Activated CD4-positive, alpha-beta T cell treated with anti-CD3 and anti-CD28 coated beads, Interleukin-2, Interleukin-4, amounts not matched to agents 100 ng/mL and 50 ng/mL, durations not matched to agents 16 hours and 8 hours (primary cell): ENCODE measurements around the gene FREM2.

Experiments used
- DNase-seq: peaks from one replicate; pipeline ENCODE4 v3.0.0-alpha.2; 2020; ENCODE audit warnings: low spot score

Gene FREM2

DNA sequence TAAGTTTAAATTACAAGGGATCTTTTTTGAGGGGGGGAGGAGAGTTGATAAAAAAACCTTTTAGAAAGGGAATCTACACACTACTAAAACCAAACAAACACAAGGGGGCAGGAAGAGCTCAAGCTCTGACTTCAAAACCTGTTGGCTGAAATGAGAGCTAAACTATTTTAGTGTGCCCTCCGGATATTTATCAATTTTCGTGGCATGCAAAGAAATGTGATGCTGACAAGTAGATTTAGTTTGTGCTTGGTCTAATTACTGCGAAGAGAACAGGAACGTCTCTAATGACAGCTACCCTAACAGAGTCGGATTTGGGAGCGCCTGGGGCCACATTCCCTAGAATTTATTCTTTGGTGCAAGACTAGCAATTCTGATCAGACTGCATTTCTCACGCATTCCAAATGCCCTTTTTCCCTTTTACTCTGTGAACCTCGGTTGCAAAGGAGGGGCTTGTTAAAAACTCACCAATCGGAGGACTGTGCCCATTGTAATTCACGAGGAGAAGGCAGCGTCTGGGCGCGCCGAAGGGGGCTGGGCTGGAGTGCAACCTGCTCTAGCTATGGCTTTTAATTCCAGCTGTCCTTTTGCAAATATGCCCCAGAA lies 802 bp upstream of the FREM2 start:
- DNase-seq: no peak

DNA sequence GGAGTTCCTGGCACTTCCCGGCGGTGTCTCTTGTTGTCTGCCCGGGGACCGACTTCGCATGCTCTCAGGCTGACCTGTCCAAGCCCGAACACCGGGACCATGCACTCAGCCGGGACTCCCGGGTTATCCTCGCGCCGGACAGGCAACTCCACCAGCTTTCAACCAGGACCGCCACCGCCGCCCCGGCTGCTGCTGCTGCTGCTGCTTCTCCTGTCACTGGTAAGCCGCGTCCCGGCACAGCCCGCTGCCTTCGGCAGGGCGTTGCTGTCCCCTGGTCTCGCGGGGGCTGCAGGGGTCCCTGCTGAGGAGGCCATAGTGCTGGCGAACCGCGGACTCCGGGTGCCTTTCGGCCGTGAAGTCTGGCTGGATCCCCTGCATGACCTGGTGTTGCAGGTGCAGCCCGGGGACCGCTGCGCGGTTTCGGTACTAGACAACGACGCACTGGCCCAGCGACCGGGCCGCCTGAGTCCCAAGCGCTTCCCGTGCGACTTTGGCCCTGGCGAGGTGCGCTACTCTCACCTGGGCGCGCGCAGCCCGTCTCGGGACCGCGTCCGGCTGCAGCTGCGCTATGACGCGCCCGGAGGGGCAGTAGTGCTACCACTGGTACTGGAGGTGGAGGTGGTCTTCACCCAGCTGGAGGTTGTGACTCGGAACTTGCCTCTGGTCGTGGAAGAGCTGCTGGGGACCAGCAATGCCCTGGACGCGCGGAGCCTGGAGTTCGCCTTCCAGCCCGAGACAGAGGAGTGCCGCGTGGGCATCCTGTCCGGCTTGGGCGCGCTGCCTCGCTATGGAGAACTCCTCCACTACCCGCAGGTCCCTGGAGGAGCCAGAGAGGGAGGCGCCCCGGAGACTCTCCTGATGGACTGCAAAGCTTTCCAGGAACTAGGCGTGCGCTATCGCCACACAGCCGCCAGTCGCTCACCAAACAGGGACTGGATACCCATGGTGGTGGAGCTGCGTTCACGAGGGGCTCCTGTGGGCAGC lies 661 bp downstream of the FREM2 start:
- DNase-seq: no peak

DNA sequence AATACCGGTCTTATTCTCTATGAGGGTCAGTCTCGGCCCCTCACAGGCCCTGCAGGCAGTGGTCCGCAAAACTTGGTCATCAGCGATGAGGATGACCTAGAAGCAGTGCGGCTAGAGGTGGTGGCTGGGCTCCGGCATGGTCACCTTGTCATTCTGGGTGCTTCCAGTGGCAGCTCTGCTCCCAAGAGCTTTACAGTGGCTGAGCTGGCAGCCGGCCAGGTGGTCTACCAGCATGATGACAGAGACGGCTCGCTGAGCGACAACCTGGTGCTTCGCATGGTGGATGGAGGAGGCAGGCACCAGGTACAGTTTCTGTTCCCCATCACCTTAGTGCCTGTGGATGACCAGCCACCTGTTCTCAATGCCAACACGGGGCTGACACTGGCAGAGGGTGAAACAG lies 1.8 kb downstream of the FREM2 start:
- no peak for DNase-seq

DNA sequence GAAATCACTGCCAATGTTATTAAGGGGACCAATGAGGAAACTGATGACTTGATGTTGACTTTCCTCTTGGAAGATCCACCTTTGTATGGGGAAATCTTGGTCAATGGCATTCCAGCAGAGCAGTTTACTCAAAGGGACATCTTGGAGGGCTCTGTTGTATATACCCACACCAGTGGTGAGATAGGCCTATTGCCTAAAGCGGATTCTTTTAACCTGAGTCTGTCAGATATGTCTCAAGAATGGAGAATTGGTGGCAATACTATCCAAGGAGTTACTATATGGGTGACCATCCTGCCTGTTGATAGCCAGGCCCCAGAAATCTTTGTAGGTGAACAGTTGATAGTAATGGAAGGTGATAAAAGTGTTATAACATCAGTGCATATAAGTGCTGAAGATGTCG lies 3.4 kb downstream of the FREM2 start:
- no peak for DNase-seq

DNA sequence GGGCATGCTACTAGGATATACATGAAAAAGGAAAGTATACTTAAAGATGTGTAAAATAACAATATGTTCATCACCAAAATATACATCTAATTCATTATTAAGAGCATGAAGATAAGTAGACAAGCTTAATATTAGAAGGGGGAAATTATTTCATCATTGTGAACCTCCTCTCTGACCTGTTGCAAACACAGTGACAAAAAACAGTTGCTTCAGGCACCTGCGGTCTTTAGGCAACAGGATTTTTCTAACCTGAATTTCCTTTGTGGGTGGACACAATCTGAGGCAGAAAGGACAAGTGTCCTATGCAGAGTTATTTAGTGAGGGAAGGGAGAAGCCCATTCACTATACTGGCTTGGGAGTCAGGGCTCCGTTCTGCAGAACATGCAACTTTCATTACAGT lies 6.3 kb downstream of the FREM2 start:
- DNase-seq: no peak

DNA sequence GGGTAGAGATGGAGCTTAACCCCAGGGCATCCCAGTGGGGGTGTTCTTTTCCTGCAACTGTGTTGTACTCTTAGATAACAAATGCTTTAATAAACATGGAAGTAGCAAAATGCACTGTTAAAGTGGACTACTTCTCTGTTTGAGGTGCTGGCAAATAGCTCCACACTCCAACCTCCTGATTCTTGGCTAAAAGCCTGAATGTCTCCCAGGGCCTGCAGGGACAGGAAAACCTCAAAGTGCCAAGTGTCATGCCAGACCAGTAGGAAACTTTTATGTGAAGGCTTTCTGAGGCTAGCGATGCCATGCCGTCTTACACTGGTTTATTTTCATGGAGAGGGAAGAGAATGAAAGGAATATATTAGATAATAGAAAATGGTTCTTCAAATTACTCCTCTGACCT lies 6.8 kb downstream of the FREM2 start:
- no peak for DNase-seq

DNA sequence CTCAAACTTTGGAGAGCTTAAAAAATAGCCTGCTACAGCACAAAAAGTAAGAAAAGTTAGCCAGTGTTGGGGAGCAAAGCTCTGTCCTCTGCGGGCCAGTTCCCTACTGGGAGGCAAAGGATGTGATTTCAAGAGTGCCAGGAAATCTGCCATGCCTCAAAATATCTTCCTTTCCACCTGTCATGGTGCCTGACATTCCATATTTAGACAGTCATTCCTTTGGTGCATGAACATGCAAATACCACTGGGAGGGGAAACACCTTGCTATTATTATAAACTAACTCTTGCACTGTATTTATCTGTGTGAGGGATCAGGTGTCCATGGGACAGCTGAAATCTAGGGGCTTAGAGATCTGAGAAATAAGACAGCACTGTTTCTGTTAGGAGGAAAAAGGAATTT lies 10.3 kb downstream of the FREM2 start:
- DNase-seq: no peak

DNA sequence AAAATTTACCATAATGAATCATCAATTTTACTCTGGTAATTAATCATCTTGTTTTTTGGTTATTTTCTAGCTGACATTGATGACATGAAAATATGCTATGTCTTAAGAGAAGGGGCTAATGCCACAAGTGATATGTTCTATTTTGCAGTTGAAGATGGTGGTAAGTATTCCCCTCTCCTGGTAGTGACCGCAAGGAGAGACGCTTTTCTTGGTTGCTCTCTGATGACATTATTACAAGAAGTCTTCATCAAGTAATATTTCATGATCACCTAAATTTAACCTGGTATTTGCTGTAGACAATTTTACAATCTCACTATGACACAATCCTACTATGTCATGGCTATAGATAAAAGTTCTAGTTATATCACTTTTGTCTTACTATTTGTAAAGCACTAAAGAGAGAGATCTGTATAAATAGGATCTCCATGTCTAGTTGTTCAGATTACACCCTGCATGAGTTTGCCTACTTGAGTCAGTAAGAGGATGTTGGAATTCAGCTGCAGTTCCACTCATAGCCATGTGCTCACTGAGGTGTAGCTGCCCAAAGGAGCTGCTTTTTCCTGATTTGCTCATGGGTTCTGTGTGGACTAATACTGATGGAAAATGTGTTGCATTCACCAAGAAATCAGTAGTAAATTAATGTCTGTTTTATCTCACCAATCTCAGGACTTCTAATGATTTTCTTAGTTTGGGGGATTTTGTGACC lies 10.9 kb downstream of the FREM2 start:
- no peak for DNase-seq

DNA sequence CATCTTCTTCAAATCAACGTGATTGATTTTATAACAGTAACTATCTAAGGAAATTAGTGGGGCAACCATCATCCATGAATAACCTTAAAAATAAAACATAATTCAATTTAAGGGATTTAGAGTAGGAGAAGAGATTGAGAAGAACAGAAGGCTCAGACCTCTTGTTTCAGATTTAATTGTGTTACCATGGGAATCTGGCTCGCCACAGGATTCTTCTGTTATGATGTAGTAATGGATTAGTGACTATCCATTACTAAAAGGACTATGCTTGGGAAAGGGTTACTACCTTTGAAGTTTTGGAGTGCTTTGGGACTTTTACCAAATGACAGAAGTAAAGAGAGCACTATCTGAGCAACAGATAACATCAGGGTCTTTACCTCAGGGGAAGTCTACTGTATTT lies 13.2 kb downstream of the FREM2 start:
- DNase-seq: no peak

DNA sequence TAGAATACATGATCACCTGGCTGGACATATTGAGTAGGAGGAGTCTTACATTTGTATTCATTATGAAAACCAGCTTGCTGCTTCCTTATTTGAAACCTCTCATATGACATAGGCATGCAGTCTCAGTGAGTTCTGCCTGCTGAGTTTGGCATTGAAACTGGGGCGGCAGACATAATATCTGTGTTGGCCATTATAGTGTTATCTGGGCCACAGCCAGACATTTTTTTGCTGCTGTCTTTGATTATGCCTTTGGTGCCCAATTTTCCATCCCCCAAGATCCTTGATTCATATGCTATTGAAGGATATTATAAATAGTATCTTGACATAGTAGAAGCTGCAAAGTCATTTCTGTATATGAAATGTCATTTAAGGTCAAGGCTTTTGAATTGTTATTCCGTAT lies 15.8 kb downstream of the FREM2 start:
- DNase-seq: no peak

DNA sequence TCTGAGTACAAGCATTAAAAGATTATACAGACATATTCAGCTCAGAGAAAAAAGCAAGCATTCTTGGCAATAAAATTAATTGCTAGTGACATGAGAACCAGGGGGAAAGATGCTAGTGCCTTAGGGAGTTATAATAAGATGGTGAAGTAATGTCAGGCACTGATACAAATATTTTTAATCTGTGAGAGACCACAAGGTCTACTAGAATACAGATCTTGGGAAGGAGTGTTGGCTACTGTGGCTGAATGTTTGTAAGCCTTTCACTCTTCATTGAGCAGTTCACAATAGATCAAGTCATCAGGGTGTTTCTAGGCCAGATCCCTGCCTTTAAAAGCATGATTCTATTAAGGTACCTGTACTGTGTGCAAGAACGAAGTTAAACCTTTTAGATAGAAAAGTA lies 16.4 kb downstream of the FREM2 start:
- no peak for DNase-seq

DNA sequence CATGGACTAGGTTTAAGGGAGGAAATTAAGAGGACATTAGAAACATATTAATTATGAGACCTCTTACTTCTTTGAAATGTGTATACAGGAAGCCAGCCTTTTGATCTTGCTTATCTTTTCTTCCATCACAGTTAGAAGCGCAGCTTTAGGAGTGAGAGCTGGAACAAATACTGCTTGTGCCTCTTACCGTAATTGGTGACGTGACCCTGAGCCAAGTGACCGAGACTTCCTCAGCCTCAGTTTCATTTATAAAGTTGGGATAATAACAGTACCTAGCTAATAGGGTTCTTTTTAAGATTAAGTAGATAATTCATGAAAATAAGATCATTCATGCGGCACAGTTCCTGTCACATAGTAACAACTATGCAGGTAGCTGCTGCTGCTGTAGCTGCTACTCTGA lies 18.5 kb downstream of the FREM2 start:
- no peak for DNase-seq

DNA sequence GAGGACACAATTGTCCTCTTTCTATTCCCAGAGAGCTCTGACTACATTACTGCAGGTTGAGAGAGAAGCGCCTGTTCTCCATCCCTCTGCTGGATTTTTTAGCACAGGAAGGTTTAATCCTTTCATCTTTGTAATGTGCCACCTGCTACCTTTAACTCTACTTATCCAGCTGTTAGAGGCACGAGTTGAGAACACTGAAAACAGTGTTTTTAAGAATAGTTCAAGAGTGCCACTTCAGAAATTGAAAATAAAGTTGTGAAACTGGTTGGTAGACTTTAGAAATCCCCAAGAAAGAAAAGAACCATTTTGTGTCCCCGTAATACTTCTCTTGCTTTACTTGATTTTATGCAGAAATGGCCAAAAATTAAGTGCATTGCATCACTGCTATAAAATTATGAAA lies 20.6 kb downstream of the FREM2 start:
- no peak for DNase-seq

DNA sequence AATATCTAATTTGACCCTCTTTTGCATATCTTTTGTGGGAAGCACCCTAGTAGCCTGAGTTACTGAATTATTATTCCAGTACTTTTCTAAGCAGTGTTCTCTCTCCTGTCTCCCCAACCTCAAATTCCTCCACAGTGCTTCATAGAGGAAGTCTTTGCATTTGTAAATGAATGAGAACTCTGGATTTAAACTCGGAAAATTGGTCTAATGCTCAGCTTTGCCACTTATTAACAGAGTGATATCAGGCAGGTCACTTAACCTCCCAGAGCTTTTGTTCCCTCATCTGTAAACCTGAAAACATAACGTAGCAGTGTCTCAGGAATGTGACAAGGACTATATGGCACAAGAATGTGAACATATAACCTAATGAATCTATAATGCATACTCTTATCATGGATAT lies 26.2 kb downstream of the FREM2 start:
- no peak for DNase-seq

DNA sequence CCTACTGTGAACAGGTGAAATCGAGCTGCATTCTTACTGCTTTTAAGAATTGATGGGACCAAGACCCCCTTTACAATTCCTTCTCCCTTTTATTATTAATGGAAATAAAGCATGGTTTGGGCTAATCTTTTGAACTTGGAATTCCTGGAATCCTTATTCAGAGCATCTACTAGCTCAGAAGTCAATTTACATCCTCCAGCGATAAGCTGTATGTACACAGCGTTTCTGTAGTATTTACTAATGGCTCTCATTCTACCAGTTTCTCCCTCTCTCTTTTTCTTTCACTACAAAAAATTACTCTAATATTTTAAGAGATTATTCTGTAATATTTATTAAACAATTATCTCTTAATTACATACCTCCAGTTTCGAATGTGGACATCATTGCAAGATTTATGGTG lies 31.5 kb downstream of the FREM2 start:
- DNase-seq: no peak

DNA sequence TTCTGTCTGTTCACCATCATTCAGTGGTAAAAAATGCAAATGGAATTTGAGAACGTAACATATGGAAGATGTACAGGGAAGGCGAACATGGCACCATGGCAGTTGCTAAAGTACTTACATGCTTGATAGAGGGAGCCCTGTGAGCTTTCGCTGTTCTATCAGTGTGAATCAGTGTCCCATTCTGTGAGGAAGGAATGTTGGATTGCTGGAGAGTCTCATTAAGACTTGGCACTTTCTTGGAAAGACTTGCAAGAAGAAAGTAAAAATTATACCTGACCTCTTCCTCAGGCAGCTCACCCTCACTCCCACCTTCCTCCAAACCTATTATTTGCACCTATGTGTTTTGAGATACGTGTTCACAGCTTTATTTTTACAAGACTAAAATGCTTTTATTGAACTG lies 43.5 kb downstream of the FREM2 start:
- no peak for DNase-seq

DNA sequence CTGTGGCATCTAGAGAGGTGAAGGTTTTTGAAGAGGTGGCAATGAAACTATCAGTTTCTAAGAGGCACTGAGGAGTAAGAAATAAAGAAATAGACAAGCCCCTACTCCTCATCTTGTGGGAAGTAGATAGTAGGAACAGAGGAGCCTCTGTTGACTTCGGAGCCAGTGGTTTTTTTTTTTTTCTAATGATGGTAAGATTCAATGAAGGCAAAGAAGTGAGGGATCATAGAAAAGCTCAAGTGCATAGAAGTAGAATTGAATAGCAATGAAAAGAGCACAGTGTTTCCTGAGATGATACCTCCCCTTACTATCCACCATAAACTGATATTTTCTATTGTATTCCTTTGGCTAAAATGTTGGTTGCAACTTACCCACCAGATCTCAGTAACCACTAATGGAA lies 46.3 kb downstream of the FREM2 start:
- no peak for DNase-seq

DNA sequence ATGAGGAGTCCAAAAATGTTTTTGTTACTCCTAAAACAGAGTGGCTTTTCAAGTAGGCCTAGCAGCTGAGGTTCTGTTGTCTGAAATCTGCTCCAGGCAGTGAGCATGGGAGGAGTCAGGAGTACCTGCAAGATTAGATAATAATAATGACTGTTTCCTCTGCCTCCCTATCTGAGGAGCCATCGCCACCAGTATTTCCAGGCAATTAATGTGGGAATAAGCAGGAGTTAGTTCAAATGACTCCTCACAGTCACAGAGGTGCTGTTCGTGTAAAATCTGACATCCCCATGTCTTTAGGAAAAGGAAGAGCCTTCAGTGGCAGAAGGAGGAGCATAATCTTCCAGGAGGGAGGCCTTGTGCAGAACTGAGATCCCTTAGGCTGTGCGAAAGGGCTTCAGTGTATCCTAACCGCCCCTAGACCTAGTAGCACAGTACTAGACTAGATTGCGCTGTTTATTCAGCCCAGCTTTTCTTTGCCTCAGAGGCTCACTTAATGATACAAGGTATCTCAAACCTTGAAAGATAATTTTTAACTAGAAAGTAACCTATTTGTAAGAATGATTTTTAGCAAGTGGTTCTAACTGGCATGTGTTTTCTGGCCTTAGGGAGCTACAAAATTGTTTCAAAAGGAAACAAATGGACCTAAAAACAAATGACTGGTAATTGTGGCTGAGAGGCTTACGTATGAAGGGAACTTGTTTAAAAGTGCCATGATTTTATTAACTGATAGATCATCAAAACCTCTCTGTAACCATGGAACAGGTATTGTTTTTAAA lies 49.0 kb downstream of the FREM2 start:
- DNase-seq: no peak

DNA sequence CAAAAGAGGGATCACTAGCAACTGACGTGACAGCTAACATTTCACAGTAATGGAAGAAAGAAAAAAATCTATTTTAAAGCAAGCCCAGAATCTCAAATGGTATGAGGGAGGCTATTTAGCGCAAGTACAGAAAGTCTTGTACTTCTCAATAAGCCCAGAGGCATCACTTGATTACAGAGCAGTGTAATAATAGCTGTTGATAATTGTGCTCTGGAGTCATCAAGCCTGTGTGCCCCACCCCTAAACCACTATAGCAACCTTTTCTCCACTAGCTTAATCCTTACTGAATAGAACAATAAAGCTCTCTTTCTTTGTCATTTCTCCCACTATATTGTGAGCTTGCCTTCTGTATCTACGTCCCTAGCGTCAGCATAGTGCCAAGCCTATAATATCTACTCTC lies 56.6 kb downstream of the FREM2 start:
- DNase-seq: no peak

DNA sequence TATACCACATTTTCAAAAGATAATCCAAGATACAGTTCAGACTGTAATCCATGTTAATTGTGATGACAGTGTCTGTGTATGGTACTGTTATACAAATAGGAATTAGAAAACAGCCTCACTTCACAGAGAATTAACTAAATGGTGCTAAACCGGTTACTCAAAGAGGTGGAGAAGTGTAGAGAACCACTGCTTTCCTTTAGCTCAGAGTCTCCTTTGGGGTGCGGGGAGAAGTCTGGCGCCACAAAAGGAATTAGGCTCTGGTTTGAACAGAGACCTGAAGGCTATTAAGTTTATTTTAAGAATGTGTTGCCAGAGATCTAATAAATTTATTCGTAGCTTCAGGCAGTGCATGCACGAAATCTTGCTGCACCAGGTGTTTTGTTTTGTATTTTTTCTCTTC lies 65.8 kb downstream of the FREM2 start:
- DNase-seq: no peak

DNA sequence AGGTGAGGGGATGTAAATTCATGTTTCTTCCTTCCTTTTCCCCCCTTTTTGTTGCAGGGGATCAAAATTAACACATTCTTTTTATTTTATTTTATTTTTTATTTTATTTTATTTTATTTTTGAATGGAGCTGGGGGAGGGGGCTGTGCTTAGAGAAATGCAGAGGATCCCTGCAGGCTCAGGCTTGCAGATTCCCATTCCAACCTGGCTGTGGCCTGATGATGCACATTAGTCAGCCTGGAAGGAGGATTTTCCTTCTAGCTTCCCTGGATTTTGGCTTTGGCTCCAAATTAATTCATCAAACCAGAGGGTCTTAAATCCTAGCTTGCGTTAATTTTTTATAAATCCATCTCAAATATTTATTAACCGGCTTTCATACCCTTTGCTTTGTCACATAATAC lies 67.0 kb downstream of the FREM2 start:
- DNase-seq: no peak

DNA sequence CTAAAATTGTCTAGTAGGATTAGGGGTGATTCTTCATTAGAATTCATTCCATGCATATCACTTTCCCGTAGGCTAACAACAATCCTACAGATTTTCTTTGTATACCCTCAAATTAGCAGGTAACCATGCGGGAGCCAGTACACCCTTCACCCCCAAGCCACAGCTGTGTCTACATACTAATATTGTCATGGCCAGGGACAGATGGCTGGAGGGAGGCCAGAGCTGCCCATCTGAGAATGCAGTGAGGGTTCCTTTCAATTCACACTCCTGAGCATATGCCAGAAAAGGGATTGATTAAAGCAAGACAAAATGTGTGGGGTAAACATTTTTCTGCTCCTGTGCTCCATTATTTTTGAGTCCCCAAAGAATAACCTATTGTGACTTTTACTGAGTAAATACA lies 68.9 kb downstream of the FREM2 start:
- DNase-seq: no peak
